Measurements from ENCODE around the gene NRK. TPM values are rescaled to one million over a fixed set of nuclear protein-coding genes. Genes with fewer than 3 reads are reported as not detected.
"Not testable (repeated sequence)": the region's sequence is repeated elsewhere in the genome, so short reads cannot be mapped to it uniquely, and the experiment has no call there.

The NRK gene
- total RNA-seq, 1 donor from 2014 or later: 0.49 TPM

DNA sequence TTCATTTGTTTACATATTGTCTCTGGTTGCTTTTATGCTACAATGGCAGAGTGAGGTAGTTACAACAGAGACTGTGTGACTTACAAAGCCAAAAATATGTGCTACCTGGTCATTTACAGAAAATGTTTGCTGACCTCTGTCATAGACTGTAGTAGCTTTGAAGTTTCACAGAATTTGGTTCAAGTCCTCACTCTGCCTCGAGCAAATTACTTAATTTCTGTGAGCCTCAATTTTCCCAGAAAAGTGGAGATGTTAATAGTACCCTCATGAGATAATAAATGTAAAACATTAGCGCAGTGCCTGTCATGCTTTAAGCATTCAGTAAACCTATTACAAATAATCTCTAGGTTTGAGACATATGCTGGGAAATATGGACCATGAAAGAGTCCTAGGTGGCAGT is 18.4 kb upstream of the NRK start:
- DNase-seq (ENCODE audit: extremely low spot score in 2 of 2): no peak
- H3K27ac ChIP-seq: no peak overlapping the region
- intact Hi-C loops (cut with DNase I): no loop called here
- no peaks in the 10 kb centered on the region for H3K4me1 ChIP-seq
- no peaks in the 10 kb centered on the region for H3K9me3 ChIP-seq
- H3K27me3 ChIP-seq: no peaks in the 10 kb centered on the region
- TF ChIP-seq, protein P1, sequence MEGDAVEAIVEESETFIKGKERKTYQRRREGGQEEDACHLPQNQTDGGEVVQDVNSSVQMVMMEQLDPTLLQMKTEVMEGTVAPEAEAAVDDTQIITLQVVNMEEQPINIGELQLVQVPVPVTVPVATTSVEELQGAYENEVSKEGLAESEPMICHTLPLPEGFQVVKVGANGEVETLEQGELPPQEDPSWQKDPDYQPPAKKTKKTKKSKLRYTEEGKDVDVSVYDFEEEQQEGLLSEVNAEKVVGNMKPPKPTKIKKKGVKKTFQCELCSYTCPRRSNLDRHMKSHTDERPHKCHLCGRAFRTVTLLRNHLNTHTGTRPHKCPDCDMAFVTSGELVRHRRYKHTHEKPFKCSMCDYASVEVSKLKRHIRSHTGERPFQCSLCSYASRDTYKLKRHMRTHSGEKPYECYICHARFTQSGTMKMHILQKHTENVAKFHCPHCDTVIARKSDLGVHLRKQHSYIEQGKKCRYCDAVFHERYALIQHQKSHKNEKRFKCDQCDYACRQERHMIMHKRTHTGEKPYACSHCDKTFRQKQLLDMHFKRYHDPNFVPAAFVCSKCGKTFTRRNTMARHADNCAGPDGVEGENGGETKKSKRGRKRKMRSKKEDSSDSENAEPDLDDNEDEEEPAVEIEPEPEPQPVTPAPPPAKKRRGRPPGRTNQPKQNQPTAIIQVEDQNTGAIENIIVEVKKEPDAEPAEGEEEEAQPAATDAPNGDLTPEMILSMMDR (IDR thresholded peaks at IDR 0.05): no peak
- no peak for TF ChIP-seq POLR2A (IDR thresholded peaks at IDR 0.05)
- no peak for TF ChIP-seq POLR2AphosphoS5 (IDR thresholded peaks at IDR 0.05; ENCODE audit: insufficient read depth in 1 of 2, low read depth in 1 of 2)
- no peak overlapping the region for H3K4me3 ChIP-seq
- H3K36me3 ChIP-seq: no peaks in the 10 kb centered on the region

DNA sequence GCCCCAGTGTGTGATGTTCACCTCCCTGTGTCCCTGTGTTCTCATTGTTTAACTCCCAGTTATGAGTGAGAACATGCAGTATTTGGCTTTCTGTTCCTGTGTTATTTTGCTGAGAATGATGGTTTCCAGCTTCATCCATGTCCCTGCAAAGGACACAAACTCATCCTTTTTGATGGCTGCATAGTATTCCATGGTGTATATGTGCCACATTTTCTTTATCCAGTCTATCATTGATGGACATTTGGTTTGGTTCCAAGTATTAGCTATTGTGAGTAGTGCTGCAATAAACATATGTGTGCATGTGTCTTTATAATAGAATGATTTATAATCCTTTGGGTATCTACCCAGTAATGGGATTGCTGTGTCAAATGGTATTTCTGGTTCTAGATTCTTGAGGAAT is 16.7 kb upstream of the NRK start:
- H3K4me1 ChIP-seq; DNase-seq (ENCODE audit: extremely low spot score in 2 of 2); intact Hi-C loops (cut with DNase I); H3K27me3 ChIP-seq; H3K9me3 ChIP-seq; H3K27ac ChIP-seq; H3K36me3 ChIP-seq; H3K4me3 ChIP-seq: not testable (repeated sequence)

DNA sequence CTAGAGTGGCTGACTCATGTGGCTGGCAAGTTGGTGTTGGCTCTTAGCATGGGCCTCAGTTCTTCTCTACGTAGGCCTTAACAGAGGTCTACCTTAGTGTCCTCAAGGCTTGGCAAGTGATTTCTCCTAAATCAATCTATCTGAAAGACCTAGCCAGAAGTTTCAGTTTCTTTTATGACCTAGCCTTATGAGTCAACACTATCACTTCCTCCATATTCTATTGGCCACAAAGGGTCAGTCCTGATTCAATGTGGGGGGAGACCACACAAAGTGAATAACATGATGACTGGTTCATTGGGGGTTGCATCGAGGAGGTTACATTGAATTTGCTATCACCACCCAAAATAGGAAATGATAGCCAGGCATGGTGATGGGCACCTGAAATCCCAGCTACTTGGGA is 5.8 kb upstream of the NRK start:
- no peaks in the 10 kb centered on the region for H3K36me3 ChIP-seq
- H3K4me3 ChIP-seq: no peak overlapping the region
- no peaks in the 10 kb centered on the region for H3K9me3 ChIP-seq
- no peak for DNase-seq (ENCODE audit: extremely low spot score in 2 of 2)
- no peaks in the 10 kb centered on the region for H3K4me1 ChIP-seq
- no peak overlapping the region for H3K27ac ChIP-seq
- intact Hi-C loops (cut with DNase I): no loop called here
- no peaks in the 10 kb centered on the region for H3K27me3 ChIP-seq
- TF ChIP-seq POLR2AphosphoS5 (IDR thresholded peaks at IDR 0.05; ENCODE audit: insufficient read depth in 1 of 2, low read depth in 1 of 2): no peak
- TF ChIP-seq, protein P1 (IDR thresholded peaks at IDR 0.05): no peak
- TF ChIP-seq POLR2A (IDR thresholded peaks at IDR 0.05): no peak

DNA sequence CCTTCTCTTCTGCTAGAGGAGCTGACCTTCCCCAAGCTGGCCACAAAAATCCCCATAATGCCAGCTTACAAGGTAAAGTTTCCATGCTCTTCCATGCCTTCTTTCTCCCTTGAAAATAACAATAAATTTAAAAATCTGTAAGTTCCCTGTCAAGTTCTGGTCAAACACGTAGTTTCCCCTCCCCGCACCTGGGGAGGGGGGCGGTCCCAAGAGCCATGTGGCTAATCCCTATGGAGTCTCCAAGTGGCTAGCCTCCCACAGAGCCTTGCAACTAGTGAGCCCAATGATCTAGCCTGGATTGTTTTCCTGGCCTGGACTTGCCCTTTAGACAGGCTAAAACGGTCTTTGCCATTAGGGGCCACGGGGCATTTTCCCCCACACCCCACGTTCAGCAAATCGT is 2.1 kb upstream of the NRK start:
- DNase-seq (ENCODE audit: extremely low spot score in 2 of 2): no peak
- TF ChIP-seq, protein P1 (IDR thresholded peaks at IDR 0.05): no peak
- TF ChIP-seq POLR2A (IDR thresholded peaks at IDR 0.05) (no peak), POLR2AphosphoS5 (IDR thresholded peaks at IDR 0.05; ENCODE audit: insufficient read depth in 1 of 2, low read depth in 1 of 2) (no peak)
- intact Hi-C loops (cut with DNase I): no loop called here
- H3K27ac ChIP-seq: no peak overlapping the region
- no peaks in the 10 kb centered on the region for H3K4me1 ChIP-seq
- H3K27me3 ChIP-seq: no peaks in the 10 kb centered on the region
- H3K9me3 ChIP-seq: no peaks in the 10 kb centered on the region
- H3K4me3 ChIP-seq: no peak overlapping the region
- no peaks in the 10 kb centered on the region for H3K36me3 ChIP-seq

DNA sequence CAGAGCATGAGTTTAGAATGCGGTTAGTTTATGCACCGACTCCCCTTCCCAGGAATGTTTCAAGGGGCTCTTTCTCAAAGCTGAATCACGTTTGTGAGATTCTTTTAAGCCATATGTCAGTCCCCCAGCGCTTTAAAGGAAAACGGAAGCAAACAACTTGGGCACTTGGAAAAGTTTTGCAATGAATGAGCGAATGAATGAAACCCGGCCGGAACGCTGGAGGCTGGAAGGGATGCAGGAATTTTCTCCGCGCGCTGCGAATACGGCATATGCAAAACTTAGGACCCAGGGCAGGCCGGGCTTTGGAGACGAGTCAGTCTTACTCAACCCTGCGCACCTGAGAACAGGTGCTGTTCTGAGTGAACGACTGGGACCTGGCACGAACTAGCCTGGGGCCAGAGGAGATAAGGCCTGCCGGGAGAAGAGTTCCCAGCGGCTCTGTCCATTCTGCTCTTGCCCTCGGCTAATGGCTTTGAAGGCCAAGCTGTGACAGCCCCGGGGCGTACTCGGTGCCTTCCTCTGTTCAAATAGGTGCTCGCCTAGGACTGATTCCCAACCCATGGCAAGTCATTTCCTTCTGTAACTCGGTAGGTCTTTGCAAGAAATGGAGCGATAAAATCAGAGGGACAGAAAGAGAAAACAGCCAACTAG is 743 bp upstream of the NRK start:
- H3K36me3 ChIP-seq: no peaks in the 10 kb centered on the region
- H3K4me3 ChIP-seq: peak overlapping the region; percentile 31 to 35
- intact Hi-C loops (cut with DNase I): no loop called here
- H3K9me3 ChIP-seq: no peaks in the 10 kb centered on the region
- no peak for DNase-seq (ENCODE audit: extremely low spot score in 2 of 2)
- TF ChIP-seq POLR2A (IDR thresholded peaks at IDR 0.05) (no peak), POLR2AphosphoS5 (IDR thresholded peaks at IDR 0.05; ENCODE audit: insufficient read depth in 1 of 2, low read depth in 1 of 2) (no peak)
- TF ChIP-seq, protein P1 (IDR thresholded peaks at IDR 0.05): no peak
- H3K4me1 ChIP-seq: no peaks in the 10 kb centered on the region
- H3K27ac ChIP-seq: no peak overlapping the region
- H3K27me3 ChIP-seq: no peaks in the 10 kb centered on the region

All from vagina (tissue), 2 donors.